Thymus (tissue), 11 donors: ENCODE measurements around the gene C1orf167. TPM values are rescaled to one million over a fixed set of nuclear protein-coding genes. Genes with fewer than 3 reads are reported as not detected.

ENCODE experiments used
- DNase-seq, 9 donors: peaks; one replicate each; pipeline ENCODE4 v3.0.0-alpha.2; 2013; ENCODE audit warnings: low spot score in 9 of 9, low read depth in 6 of 9, missing footprints in 1 of 9
- H3K27ac ChIP-seq, 2 donors: one replicate each; pipeline ENCODE4 v1.5.1; 2013; ENCODE audit warnings: control low read depth in 1 of 2, low read depth in 1 of 2, low read length in 1 of 2, mild to moderate bottlenecking in 1 of 2, moderate library complexity in 1 of 2
- H3K27me3 ChIP-seq, 2 donors: one replicate each; pipeline ENCODE4 v1.5.1; 2013; ENCODE audit warnings: low read length in 1 of 2; ENCODE audit not compliant: control insufficient read depth in 2 of 2, insufficient read depth in 1 of 2
- H3K36me3 ChIP-seq, 2 donors: one replicate each; pipeline ENCODE4 v1.5.1; 2013; ENCODE audit warnings: low read length in 1 of 2, mild to moderate bottlenecking in 1 of 2, moderate library complexity in 1 of 2; ENCODE audit not compliant: control insufficient read depth in 2 of 2, insufficient read depth in 2 of 2
- H3K4me1 ChIP-seq, 2 donors: one replicate each; pipeline ENCODE4 v1.5.1; 2013; ENCODE audit warnings: low read length in 2 of 2; ENCODE audit not compliant: control insufficient read depth in 2 of 2, insufficient read depth in 2 of 2
- H3K4me3 ChIP-seq, 2 donors: one replicate each; pipeline ENCODE4 v1.5.1; 2013; ENCODE audit warnings: low read length in 2 of 2, control low read depth in 1 of 2, mild to moderate bottlenecking in 1 of 2
- H3K9me3 ChIP-seq, 2 donors: one replicate each; pipeline ENCODE4 v1.5.1; 2013; ENCODE audit warnings: low read length in 1 of 2, mild to moderate bottlenecking in 1 of 2; ENCODE audit not compliant: control insufficient read depth in 2 of 2, insufficient read depth in 1 of 2
- WGBS: extraction: QIAGEN DNeasy Blood & Tissue Kit; methylation state at CpG from one replicate; pipeline ENCODE4 v1.1.7; 2013; 5-methylcytosine and 5-hydroxymethylcytosine counted together
- polyA plus RNA-seq: library from polyadenylated mRNA; stranded (reverse); fragments of 200-250 nt; gene quantifications from one replicate; pipeline ENCODE4 v1.2.3, GENCODE V29; 2013
- total RNA-seq: library from RNA; stranded (reverse); fragments of 120-200 nt; gene quantifications from one replicate; pipeline ENCODE4 v1.2.4, GENCODE V29; 2013
- donor health status: healthy.

C1orf167 gene
- total and polyA plus RNA-seq, 2 donors = 0.14 to 1.5 TPM

DNA sequence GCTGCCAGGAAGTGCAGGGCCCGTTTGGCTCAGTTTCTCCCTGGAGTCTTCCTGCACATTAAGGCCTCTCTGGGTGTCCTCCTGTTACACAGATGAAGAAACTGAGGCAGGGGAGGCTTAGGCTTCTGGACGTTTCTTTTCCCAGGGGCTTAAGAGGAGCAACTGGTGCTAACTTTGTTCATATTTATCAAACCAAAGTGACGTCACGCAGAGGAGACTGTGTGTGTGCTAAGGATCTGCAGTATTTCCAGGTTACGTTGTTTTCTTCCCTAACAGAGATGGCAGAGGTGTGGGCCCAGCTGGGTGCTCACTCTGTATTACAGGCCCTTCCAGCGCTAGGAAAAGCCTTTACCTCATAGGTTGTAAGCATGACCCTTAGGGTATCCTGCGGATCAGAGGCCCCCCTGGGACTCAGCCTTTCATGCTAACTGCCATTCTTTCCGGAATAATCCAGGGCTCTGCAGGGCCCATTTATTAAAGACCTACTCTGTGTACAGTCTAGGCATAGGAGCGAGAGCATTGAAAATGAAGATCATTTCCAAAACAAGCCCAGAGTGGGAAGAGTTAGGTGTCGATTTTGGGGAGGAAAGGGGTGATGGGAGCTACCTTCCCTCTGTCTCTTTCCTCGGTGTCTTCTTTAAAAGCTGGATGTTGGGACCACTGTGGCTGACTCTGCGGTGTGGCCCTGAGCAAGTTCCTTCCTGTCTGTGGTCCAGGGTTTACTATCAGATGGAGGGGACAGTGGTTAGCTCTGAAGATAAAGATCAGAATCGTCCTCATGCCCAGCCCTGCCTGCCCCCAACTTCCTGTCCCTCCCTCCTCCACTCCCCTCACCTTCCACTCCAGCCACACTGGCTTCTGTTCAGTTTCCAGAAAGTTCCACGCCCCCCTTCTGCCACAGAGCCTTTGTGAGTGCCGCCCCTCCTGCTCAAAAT, 21.5 kb upstream of the C1orf167 start:
- no peak overlapping the region for H3K4me3 ChIP-seq
- WGBS = 24% methylated on average over 15 of the region's 15 CpGs
- peak in 2 of 9 donors; percentile 33 to 39 for DNase-seq
- H3K36me3 ChIP-seq = peaks cover 0 to 3% of the 10 kb centered on the region in 2 donors
- H3K27me3 ChIP-seq = peaks cover 0 to 18% of the 10 kb centered on the region in 2 donors
- peak overlapping the region in 1 of 2 donors; percentile 31 for H3K27ac ChIP-seq
- peaks cover 0 to 1% of the 10 kb centered on the region in 2 donors for H3K9me3 ChIP-seq
- H3K4me1 ChIP-seq = peaks cover 27 to 31% of the 10 kb centered on the region in 2 donors

DNA sequence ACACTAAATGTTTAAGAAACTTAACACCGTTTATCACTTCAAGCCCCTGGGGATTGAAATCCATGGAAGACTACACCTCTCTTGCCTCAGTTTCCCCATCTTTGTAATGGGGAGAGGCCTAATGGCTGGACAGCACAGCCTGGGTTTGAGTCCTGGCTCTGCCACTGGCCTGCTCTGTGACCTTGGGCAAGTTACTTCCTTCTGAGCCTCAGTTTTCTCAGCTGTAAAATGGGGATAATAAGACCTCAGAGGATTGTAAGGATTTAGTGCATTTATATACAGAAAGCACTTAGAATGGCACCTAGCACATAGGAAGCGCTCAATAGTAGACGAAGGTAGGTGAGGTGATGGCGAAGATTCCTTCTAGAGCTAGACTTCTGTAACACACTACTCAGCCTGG, 20.5 kb upstream of the C1orf167 start:
- Histone ChIP-seq H3K4me3 (no peak overlapping the region), H3K4me1 (peaks cover 22 to 24% of the 10 kb centered on the region in 2 donors), H3K27ac (no peak overlapping the region), H3K9me3 (peaks cover 0 to 1% of the 10 kb centered on the region in 2 donors), H3K36me3 (peaks cover 0 to 3% of the 10 kb centered on the region in 2 donors), H3K27me3 (peaks cover 0 to 12% of the 10 kb centered on the region in 2 donors)
- WGBS = 84% methylated on average over 4 of the region's 4 CpGs
- DNase-seq = no peak

DNA sequence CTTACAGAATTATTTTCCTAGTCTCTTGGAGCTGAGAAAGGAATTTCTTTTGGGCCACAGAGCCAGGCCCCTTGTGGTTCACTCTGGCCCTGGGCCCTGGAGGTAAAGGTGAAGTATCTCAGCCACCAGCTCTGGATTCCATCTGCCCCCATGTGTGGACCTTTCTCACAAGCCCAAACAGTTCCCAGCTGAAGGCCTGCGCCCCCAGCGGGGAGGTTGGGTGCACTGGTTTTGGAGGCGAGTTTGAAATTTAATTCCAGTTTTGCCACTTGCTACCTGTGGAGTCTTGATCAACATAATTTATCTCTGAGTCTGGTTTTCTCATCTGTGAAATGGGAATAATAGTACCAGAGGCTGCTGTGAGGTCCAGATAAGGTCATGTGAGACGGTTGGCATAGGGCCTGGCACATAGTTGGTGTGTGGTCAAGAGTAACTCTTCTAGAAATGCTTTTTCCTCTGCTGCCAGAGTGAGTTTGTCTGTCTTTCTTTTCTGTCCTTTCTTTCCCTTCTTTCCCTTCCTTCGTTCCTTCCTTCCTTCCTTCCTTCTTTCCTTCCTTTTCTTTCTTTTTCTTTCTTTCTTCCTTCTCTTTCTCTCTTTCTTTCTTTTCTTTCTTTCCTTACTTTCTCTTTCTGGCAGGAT, 20.0 kb upstream of the C1orf167 start:
- Histone ChIP-seq H3K27me3 (peaks cover 0 to 8% of the 10 kb centered on the region in 2 donors), H3K4me1 (peaks cover 18 to 19% of the 10 kb centered on the region in 2 donors), H3K27ac (no peak overlapping the region), H3K36me3 (peaks cover 0 to 3% of the 10 kb centered on the region in 2 donors), H3K4me3 (no peak overlapping the region), H3K9me3 (peaks cover 0 to 1% of the 10 kb centered on the region in 2 donors)
- no peak for DNase-seq
- WGBS = 86% methylated on average over 5 of the region's 5 CpGs

DNA sequence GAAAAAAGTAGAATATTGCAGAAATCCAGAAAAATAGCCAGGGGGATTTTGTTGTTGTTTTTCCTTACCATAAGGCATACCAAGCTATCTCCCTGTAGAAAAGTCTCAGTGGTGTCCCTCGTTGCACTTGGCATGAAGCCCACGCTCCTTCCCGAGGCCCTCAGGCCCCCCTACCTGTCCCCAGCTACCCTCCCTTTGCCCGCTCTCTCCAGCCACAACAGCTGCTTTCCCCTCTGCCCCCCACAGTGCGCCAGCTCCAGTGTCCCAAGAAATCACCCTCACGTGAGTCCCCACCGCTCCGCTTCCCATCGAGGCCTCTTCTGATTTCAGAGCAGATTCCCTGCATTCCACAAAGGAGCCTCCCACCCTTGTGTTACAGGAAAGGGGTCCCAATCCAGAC, 17.7 kb upstream of the C1orf167 start:
- no peak overlapping the region for H3K4me3 ChIP-seq
- WGBS = 88% methylated on average over 9 of the region's 9 CpGs
- H3K27ac ChIP-seq = no peak overlapping the region
- no peaks in the 10 kb centered on the region for H3K9me3 ChIP-seq
- H3K4me1 ChIP-seq = peaks cover 16% of the 10 kb centered on the region in 2 donors
- no peak for DNase-seq
- H3K36me3 ChIP-seq = peaks cover 0 to 7% of the 10 kb centered on the region in 2 donors
- H3K27me3 ChIP-seq = no peaks in the 10 kb centered on the region

DNA sequence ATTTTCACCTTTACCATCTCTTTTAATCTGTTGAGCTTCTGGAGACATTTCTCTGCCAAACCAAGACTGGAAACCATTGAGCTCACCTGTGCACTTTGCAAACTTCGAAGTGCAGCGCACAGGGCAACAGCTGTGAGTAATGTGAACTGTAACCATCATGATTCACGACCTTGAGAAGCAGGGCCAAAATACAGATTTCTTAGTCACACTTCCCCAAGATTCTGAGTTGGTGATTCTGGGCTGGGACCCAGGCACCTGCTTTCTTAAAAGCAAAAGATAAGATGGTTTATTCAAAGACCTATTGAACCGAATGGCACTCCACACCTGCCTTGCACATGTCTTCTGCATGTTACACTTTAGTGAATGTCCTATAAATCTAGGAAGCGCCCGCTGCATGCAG, 15.9 kb upstream of the C1orf167 start:
- Histone ChIP-seq H3K9me3 (no peaks in the 10 kb centered on the region), H3K27ac (no peak overlapping the region), H3K27me3 (no peaks in the 10 kb centered on the region), H3K4me3 (no peak overlapping the region), H3K4me1 (peaks cover 4 to 5% of the 10 kb centered on the region in 2 donors), H3K36me3 (peaks cover 0 to 7% of the 10 kb centered on the region in 2 donors)
- DNase-seq = no peak
- WGBS = 96% methylated on average over 6 of the region's 6 CpGs

DNA sequence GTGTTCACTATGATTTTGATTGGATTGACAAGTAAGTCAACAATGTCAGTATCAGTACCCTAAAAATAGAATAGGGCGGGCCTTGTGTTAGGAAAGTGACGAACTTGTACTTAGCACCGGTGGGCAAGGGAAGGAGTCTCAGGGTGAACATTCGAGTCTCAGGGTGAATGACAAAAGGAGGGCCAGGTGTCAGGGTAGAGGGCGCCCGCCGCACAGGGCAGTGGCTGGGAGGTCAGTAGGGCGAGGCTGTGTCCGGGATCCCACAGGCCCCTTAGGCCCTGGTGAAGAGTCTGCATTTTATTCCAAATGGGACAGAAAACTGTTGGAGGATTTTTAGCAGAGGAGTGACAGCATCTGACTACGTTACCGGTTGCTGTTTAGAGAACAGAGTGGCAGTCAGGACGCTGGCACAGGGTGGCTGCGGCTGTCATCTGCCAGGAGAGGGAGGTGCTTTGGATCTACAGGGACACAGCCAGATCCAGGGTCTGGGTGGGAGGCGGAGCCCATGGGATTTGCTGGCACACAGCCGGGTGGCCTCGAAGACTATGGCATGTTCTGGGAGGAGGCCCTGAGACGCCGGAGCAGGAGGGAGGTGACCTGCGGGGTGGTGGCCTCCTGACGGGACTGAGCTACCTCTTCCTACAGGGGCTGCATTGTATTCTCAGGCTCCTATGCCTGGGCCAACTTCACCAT, 15.1 kb upstream of the C1orf167 start:
- peaks cover 0 to 7% of the 10 kb centered on the region in 2 donors for H3K36me3 ChIP-seq

DNA sequence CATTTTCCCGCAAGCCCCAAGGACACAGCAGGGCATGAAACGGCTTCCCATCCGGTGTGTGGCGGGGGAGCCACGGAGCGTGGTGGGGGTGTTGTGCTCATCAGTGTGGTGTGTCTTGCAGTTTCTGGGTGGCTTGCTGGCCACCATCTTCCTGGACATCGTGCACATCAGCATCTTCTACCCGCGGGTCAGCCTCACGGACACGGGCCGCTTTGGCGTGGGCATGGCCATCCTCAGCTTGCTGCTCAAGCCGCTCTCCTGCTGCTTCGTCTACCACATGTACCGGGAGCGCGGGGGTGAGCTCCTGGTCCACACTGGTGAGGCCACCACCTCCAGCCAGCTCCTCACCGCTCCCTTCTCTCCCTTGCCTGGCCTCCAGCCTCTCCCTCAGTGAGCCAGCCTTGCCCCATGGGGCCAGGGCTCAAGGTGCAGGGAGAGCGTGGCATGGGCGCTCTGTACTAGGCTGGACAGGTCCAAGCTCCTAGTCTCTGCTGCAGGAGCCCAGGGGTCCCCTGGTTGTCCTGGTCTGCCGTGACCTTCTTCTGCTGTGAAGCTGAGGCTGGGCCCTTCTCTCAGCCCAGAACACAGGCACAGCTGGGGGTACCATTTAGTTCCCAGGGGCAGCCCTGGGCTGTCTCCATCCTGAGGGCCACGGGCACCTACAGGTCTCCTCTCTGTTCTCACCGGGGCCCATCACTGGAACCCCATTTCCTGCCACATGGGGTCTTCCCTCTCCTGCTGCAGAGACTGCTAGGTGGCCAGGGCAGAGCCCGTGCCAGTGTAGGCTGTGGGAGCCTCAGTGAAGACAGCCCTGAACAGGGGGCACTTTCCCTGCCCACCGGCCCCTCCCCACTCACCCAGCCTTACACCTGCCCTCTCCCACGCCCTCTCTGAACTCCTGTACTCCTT, 13.4 kb upstream of the C1orf167 start:
- Histone ChIP-seq H3K9me3 (no peaks in the 10 kb centered on the region), H3K36me3 (peaks cover 0 to 7% of the 10 kb centered on the region in 2 donors), H3K27me3 (no peaks in the 10 kb centered on the region), H3K4me1 (no peaks in the 10 kb centered on the region), H3K27ac (no peak overlapping the region), H3K4me3 (no peak overlapping the region)
- no peak for DNase-seq
- 97% methylated on average over 27 of the region's 27 CpGs for WGBS

More for the DNA sequence above, 15.1 kb upstream of the C1orf167 start:
- Histone ChIP-seq H3K27me3 (no peaks in the 10 kb centered on the region), H3K4me1 (no peaks in the 10 kb centered on the region), H3K9me3 (no peaks in the 10 kb centered on the region), H3K4me3 (no peak overlapping the region), H3K27ac (no peak overlapping the region)
- DNase-seq = no peak
- WGBS = 93% methylated on average over 20 of the region's 20 CpGs

DNA sequence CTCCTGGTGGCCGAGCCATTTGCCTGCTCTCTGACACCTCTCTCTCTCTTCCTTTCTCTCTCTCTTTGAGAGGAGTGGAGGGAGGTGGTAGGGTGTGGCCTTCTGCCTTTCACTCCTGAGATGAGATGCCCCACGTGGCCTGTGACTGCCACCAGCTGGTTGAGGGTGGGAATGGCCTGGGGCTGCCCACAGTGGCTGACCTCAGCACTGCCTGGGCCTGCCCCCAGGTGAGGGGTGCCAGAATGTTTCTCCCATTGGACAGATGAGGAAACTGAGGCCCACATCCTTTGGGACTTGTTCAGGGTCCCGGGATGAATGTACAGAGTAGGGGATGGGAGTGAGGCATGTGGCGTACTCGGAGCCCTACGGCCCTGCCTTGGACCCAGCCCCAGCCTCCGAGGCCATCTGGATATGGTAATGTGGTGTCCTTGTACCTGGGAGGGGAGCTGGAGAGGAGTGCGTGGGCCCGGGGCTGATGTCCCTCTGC, 12.7 kb upstream of the C1orf167 start:
- no peak overlapping the region for H3K27ac ChIP-seq
- peaks cover 0 to 7% of the 10 kb centered on the region in 2 donors for H3K36me3 ChIP-seq
- DNase-seq = peak in 3 of 9 donors; percentile 31 to 45 (median 32)
- 85% methylated on average over 9 of the region's 9 CpGs for WGBS
- H3K9me3 ChIP-seq = no peaks in the 10 kb centered on the region
- H3K27me3 ChIP-seq = no peaks in the 10 kb centered on the region
- no peak overlapping the region for H3K4me3 ChIP-seq
- H3K4me1 ChIP-seq = no peaks in the 10 kb centered on the region
